Urinary bladder (tissue), 4 donors: ENCODE results near the gene TPSB2. TPM values are rescaled to one million over a fixed set of nuclear protein-coding genes. Genes with fewer than 3 reads are reported as not detected.
"Not testable (repeated sequence)": the region's sequence is repeated elsewhere in the genome, so short reads cannot be mapped to it uniquely, and the experiment has no call there.

Experiments
- DNase-seq: peaks from one replicate; pipeline ENCODE4 v3.0.0-alpha.2; 2015; ENCODE audit errors: extremely low spot score
- H3K27ac ChIP-seq: one replicate; pipeline ENCODE4 v1.5.1; 2013; ENCODE audit warnings: low read depth, mild to moderate bottlenecking, moderate library complexity
- H3K36me3 ChIP-seq: one replicate; pipeline ENCODE4 v1.6.1; 2013; ENCODE audit warnings: mild to moderate bottlenecking, moderate library complexity; ENCODE audit not compliant: insufficient read depth
- H3K4me1 ChIP-seq: one replicate; pipeline ENCODE4 v1.6.1; 2013; ENCODE audit warnings: mild to moderate bottlenecking, moderate library complexity; ENCODE audit not compliant: insufficient read depth
- H3K4me3 ChIP-seq: one replicate; pipeline ENCODE4 v1.5.1; 2013; ENCODE audit warnings: low read depth, low read length
- WGBS: extraction: QIAGEN DNeasy Blood & Tissue Kit; methylation state at CpG from one replicate; pipeline ENCODE4 v1.1.7; 2013; 5-methylcytosine and 5-hydroxymethylcytosine counted together
- polyA plus RNA-seq: library from polyadenylated mRNA; stranded (reverse); fragments of 200-250 nt; gene quantifications from one replicate; pipeline ENCODE4 v1.2.3, GENCODE V29; 2013
- total RNA-seq: library from RNA; depleted of rRNA; stranded (reverse); fragments of >200 nt; gene quantifications from one replicate; pipeline ENCODE4 v1.2.3, GENCODE V29; 2014
- donor health status: healthy with polysubstance abuse.
- donor health status: healthy.

Gene TPSB2
- 4.4 TPM for total RNA-seq
- 80.3 TPM for polyA plus RNA-seq

DNA sequence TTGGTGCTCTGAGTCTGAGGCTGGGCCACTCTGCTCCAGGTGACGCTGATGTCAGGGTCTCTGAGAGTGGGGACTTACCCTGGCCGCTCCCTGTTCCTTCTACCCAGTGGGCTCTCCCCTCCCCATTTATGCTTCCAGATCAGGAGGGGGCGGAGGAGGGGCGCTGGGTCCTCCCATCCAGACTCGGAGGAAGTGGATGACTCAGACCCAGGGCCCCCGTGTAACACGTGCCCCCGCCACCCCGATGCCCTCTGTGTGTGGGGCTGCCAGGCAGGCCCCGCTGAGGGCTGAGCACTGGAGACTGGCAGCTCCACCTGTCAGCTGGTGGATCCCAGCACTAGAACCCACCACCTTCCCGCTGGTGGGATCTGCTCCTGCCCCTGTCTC, at the start of gene TPSB2:
TSS of gene TPSB2 (minus strand) at position 101 of the 387 bp plus-strand sequence. CDS start 233 bp downstream, outside the sequence.
- DNase-seq, H3K4me3 ChIP-seq, H3K27ac ChIP-seq, H3K36me3 ChIP-seq, H3K4me1 ChIP-seq: not testable (repeated sequence)
- 75% methylated on average over 3 of the region's 11 CpGs for WGBS

DNA sequence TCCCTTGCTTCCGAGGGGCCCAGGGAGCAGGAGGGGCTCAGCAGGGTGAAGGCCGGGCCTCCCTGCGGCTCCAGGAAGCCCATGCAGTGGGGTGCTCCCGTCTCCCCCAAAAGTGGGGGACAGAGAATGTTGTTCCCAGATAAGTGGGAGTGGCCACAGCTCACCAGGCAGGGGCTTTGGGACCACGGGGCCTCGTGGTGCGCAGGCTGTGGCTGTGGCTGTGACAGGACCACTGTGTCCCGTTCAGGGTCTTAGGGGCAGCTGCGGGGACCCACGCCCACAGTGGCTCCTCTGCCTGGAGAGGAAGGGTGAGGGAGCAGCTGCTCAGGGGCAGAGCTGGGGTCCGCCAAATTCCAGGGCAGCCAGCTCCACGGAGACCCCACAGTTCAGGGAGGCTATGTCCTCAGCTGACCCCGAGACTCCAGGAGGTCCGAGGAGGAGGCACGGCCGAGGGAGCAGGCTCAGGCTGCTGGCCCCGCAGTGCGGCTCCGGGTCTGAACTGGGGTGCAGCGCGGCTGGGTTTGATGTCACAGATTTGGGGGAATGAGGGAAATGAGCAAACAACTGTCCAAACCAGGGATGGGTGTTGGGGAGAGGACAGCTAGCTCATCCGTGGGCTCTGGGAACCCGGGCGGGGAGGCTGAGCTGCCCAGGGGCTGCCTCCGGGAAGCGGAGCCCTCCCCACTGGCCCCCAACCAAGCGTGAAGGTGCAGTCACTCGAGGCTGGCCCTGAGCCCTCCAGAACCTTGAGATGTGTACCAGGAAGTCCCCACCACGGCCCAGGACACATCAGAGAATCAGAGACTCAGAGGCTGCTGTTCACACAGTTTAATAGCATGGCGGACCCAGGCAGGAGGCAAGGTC, 49.3 kb upstream of the TPSB2 start:
- WGBS: 77% methylated on average over 30 of the region's 30 CpGs
- no peaks in the 10 kb centered on the region for H3K36me3 ChIP-seq
- H3K4me3 ChIP-seq: no peak overlapping the region
- H3K27ac ChIP-seq: no peak overlapping the region
- no peaks in the 10 kb centered on the region for H3K4me1 ChIP-seq
- no peak for DNase-seq

DNA sequence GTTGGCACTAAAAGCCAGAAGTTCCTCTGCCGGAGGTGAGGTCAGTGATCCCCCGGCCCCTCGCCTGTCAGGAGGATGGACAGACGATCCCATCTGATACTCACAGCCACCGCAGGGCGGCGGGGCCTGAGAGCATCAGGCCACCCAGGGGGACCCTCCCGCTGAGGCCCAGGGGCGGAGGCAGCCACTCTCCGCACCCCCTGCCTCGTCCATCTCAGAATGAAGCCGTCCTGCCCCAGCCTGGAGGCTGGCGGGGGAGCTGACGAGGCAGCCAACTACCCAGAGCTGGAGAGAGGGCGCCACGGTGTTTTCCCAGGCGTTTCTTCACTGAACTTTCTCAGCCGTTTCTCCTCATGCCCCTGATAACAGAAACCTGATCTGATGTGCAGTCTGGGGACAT, 48.5 kb upstream of the TPSB2 start:
- Histone ChIP-seq H3K27ac (no peak overlapping the region), H3K4me1 (no peaks in the 10 kb centered on the region), H3K36me3 (no peaks in the 10 kb centered on the region), H3K4me3 (no peak overlapping the region)
- 14% methylated on average over 18 of the region's 18 CpGs for WGBS
- no peak for DNase-seq

DNA sequence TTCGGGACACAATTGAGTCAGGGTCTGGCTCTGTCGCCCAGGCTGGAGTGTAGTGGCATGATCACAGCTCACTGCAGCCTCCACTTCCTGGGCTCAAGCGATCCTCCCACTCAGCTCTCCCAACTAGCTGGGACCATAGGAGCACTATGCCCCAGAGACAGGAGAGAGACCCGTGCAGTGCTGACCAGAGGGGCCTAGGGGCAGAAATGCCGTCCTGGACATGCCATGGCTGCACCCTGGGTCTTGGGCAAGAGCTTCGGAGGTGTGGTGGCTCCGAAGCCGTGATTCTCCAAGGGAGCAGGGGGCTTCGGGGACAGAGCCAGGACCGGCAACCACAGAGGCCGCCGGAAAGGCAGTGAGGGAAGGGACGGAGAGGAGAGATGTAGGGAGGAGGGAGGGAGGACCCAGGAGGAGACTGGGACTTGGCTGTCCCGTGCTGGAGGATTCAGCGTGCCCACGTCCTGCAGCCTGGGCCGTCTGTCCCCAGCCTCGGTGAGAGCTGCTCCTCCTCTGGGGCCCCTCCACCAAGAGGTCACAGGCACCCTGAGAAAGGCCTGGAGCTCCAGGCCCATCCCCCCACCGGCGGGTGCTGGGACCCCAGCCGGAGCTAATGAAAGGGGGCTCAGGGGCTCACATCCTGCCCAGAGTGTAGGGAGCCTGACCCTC, 47.8 kb upstream of the TPSB2 start:
- no peak overlapping the region for H3K4me3 ChIP-seq

DNA sequence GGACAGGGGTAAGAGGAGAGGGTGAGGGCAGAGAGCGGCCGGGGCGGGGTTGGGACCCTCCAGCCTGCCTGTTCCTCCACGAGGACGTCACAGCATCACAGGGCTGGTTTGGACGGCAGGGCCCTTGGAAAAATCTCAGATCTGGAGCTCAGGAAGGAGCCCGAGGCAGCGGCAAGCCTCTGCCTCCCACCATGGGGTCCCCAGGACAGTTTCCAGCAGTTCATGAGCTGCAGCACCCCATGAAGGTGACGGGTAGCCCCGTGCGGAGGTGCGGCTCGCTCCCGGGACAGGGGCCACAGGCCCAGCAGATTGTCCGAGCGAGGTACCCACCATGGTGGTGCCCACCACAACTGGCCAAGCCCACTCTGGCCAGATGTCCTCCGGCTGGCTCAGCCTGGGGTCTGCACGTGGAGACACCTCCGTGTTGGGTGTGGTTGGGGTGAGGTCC, 47.2 kb upstream of the TPSB2 start:
- DNase-seq: no peak
- H3K27ac ChIP-seq: no peak overlapping the region
- WGBS: 78% methylated on average over 19 of the region's 19 CpGs
- H3K36me3 ChIP-seq: no peaks in the 10 kb centered on the region
- no peak overlapping the region for H3K4me3 ChIP-seq
- no peaks in the 10 kb centered on the region for H3K4me1 ChIP-seq

More for the DNA sequence above, 47.8 kb upstream of the TPSB2 start:
- 40% methylated on average over 21 of the region's 21 CpGs for WGBS
- H3K27ac ChIP-seq: no peak overlapping the region
- DNase-seq: no peak
- H3K4me1 ChIP-seq: no peaks in the 10 kb centered on the region
- no peaks in the 10 kb centered on the region for H3K36me3 ChIP-seq

DNA sequence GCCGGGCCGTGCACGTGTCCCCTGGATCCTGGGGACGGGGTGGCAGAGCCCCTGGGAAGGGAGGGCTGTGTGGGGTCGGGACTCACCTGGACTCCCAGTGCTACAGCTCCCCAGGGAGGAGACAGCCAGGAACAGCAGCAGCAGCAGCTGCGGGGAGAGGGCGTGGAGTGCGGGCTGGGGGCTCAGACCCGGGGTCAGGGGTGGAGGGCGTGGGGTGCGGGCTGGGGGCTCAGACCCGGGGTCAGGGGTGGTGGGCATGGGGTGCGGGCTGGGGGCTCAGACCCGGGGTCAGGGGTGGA, 46.5 kb upstream of the TPSB2 start:
- H3K36me3 ChIP-seq: no peaks in the 10 kb centered on the region
- H3K4me3 ChIP-seq: no peak overlapping the region
- DNase-seq: no peak
- 82% methylated on average over 14 of the region's 14 CpGs for WGBS
- no peaks in the 10 kb centered on the region for H3K4me1 ChIP-seq
- no peak overlapping the region for H3K27ac ChIP-seq

DNA sequence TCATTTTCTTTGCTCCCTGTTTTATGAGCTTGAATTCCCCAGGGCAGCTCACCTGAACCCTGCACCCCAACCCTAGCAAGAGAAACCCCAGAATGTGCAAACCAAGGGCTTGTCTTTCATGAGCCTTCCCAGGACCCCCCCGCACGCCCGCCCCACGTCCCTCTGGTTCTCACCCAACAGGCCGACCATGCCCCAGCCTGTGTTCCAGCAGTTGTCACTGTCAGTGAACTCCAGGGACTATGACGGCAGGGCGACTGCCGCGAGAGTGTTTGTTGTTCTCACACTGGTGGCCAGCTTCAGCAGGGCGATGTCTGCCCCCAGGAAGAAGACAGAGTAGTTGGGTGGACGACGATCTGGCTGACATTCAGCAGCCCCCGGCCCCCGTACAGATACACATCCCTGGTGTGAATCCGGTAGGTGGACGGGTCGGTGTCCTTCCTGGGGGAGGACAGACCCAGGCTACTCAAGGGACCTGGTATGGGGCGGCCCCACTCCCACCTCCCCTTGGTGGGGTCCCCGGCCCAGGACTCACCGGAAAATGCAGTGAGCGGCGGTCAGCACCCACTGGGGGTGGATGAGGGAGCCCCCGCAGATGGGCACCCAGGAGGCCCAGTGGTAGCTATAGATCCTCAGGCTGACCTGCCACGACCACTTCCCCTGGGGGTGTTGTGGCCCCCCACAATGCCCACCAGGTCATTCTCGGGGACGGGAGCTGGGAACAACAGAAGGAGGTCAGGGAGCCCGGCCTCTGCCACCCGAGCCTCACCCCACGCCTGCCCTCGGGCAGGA, 46.0 kb upstream of the TPSB2 start:
- no peaks in the 10 kb centered on the region for H3K4me1 ChIP-seq
- H3K36me3 ChIP-seq: no peaks in the 10 kb centered on the region
- H3K27ac ChIP-seq: no peak overlapping the region
- H3K4me3 ChIP-seq: no peak overlapping the region
- WGBS: 71% methylated on average over 30 of the region's 30 CpGs
- DNase-seq: no peak

DNA sequence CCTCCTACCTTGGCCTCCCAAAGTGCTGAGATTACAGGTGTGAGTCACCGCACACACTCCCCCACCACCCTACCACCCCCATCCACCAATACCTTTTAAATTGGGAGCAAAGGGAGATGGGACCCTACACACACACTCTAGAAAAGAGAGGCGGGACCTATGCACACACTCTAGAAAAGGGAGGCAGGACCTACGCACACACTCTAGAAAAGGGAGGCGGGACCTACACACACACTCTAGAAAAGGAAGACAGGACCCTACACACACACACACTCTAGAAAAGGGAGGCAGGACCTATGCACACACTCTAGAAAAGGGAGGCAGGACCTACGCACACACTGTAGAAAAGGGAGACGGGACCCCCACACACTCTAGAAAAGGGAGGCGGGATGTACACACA, 44.8 kb upstream of the TPSB2 start:
- H3K27ac ChIP-seq: no peak overlapping the region
- WGBS: 95% methylated on average over 7 of the region's 7 CpGs
- no peaks in the 10 kb centered on the region for H3K4me1 ChIP-seq
- no peak for DNase-seq
- H3K4me3 ChIP-seq: no peak overlapping the region
- no peaks in the 10 kb centered on the region for H3K36me3 ChIP-seq

DNA sequence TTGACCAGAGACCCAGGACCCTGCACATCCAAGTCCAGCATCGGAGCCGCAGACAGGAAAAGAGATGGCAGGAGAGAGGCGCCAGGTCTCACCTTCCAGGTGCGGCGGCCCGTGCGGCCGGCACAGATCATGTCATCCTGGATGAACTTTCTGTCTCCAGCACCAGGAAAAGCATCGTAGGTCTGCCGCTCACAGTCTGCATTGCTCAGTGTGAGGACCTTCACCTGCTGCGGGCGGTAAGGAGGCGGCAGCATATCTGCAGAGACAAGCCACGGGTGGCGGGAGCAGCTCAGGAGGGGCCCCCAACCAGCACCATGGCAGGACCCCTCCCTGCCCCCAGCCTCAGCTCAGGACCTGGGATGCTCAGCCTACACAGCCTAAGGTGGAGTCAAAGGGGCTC, 43.8 kb upstream of the TPSB2 start:
- Histone ChIP-seq H3K4me3 (no peak overlapping the region), H3K36me3 (no peaks in the 10 kb centered on the region), H3K27ac (no peak overlapping the region), H3K4me1 (no peaks in the 10 kb centered on the region)
- WGBS: 90% methylated on average over 15 of the region's 15 CpGs
- DNase-seq: no peak

DNA sequence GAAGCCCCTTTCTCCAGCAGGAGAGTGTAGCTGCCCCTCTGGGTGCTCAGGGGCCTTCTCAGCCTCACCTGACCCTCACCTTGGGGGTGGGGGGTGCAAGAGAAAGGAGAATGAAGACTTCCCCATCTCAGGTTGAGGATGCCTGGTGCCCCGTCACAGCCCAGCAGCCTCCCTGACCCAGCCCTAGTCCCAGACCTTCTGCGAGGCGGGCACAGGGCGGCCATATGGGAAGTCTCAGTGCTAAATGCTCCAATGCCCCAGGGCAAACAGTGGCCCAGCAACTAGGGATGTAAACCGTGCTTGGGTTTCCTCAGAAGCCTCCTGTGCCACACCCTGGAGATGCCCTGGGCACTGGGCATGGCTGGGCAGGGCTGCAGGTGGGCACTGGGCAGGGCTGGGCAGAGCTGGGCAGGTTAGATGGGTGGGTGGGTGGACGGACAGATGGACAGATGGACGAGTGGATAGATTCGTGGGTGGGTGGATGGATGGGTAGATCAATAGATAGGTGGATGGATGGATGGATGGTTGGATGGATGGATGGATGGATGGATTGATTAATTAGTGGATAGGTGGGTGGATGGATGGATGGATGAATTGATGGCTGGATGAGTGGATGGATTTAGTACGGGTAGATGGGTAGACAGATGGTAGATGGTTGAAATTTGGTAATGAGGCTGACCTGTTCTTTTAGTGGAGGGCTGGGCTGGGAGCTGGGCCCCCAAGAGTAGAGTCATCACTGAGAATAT, 42.6 kb upstream of the TPSB2 start:
- no peaks in the 10 kb centered on the region for H3K4me1 ChIP-seq
- no peaks in the 10 kb centered on the region for H3K36me3 ChIP-seq
- no peak for DNase-seq
- 72% methylated on average over 9 of the region's 9 CpGs for WGBS
- no peak overlapping the region for H3K27ac ChIP-seq
- H3K4me3 ChIP-seq: no peak overlapping the region

DNA sequence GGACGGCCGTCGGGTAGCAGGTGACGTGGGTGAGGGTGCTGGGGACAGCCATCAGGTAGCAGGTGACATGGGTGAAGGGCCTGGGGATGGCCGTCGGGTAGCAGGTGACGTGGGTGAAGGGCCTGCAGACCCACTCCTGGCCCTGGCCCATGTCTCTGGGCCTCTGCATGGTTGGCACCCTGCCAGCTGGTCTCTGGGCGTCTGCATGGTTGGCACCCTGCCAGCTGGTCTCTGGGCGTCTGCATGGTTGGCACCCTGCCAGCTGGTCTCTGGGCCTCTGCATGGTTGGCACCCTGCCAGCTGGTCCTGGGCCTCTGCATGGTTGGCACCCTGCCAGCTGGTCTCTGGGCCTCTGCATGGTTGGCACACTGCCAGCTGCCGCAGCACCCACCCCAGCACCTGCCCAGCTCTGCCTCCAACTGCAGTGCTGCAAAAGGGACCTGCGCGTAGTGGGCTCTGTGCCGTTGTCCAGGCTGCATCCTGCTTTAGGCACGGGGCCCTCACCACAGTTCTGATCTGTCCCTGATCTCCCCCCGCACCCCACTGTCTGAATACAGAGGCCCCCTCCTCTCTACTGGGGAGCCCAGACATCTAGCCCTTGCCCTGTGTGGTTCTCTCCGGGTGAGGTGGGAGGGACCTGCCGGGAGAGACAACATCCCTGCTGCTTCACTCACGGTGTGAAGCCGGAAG, 41.9 kb upstream of the TPSB2 start:
- 12% methylated on average over 19 of the region's 19 CpGs for WGBS
- H3K4me1 ChIP-seq, H3K27ac ChIP-seq, H3K36me3 ChIP-seq, H3K4me3 ChIP-seq: not testable (repeated sequence)
- DNase-seq: peak; percentile 25

DNA sequence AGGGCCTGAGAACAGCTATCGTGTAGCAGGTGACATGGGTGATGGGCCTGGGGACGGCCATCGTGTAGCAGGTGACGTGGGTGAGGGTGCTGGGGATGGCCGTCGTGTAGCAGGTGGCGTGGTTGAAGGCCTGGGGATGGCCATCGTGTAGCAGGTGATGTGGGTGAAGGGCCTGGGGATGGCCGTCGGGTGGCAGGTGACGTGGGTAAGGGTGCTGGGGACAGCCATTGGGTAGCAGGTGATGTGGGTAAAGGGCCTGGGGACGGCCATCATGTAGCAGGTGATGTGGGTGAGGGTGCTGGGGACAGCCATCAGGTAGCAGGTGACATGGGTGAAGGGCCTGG, 41.4 kb upstream of the TPSB2 start:
- no peak overlapping the region for H3K4me3 ChIP-seq
- H3K4me1 ChIP-seq: no peaks in the 10 kb centered on the region
- H3K27ac ChIP-seq: no peak overlapping the region
- H3K36me3 ChIP-seq: no peaks in the 10 kb centered on the region
- no peak for DNase-seq
- 81% methylated on average over 12 of the region's 12 CpGs for WGBS

DNA sequence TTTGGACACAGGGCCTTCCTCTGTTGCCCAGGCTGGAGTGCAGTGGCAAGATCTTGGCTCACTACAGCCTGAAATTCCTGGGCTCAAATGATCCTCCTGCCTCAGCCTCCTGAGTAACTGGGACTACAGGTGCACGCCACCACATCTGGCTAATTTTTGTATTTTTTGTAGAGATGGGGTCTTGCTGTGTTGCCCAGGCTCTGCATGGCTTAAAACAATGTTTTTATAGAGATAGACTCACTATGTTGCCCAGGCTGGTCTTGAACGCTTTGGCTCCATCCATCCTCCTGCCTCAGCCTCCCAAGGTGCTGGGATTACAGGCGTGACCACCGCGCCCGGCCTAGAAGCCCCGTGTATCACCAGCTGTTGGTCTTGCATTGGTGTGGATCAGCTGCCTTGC, 39.4 kb upstream of the TPSB2 start:
- H3K4me3 ChIP-seq, H3K36me3 ChIP-seq, DNase-seq, H3K27ac ChIP-seq, H3K4me1 ChIP-seq: not testable (repeated sequence)
- WGBS: 94% methylated on average over 7 of the region's 7 CpGs
